ENCODE results near the gene UNC80.
A peak's percentile ranks its signal among the peaks of the same experiment; 100 is the strongest.

UNC80 gene

GRCh38 chr2:209977386-209978239, 206.0 kb downstream of the UNC80 start:
- Histone ChIP-seq H3K4me1 (ENCODE audit: low read length) (no peaks in the 10 kb centered on the region), H3K4me2 (ENCODE audit: low read depth, low read length) (no peak overlapping the region), H3K4me3 (ENCODE audit: low read length) (no peak overlapping the region), H3K9me3 (replicated peaks; ENCODE audit: insufficient read depth, low read length) (no peaks in the 10 kb centered on the region), H3F3A (ENCODE audit: insufficient read depth, low read length) (no peaks in the 10 kb centered on the region), H3K9me2 (replicated peaks; ENCODE audit: insufficient read depth, low read length) (no peaks in the 10 kb centered on the region), H3K79me2 (ENCODE audit: low read length) (no peaks in the 10 kb centered on the region), H3K9ac (ENCODE audit: low read length) (no peak overlapping the region), H3K27ac (ENCODE audit: low read length) (no peak overlapping the region), H4K20me1 (ENCODE audit: insufficient read depth, low read length) (no peaks in the 10 kb centered on the region), H3K27me3 (replicated peaks; ENCODE audit: insufficient read depth, low read length) (no peaks in the 10 kb centered on the region), H2AFZ (ENCODE audit: low read length) (no peak overlapping the region), H3K36me3 (replicated peaks; ENCODE audit: insufficient read depth, low read length) (no peaks in the 10 kb centered on the region)
- TF ChIP-seq CTCF (IDR thresholded peaks at IDR 0.05; ENCODE audit: low read length), result peak; percentile 62
- TF ChIP-seq EZH2 (optimal IDR thresholded peaks at IDR 0.05; ENCODE audit: low read depth, low read length), result no peak
- DNase-seq, result peak; percentile 46

GRCh38 chr2:209984291-209984690, 212.7 kb downstream of the UNC80 start:
- Histone ChIP-seq H3K9me2 (replicated peaks; ENCODE audit: insufficient read depth, low read length) (no peaks in the 10 kb centered on the region), H3K27me3 (replicated peaks; ENCODE audit: insufficient read depth, low read length) (no peaks in the 10 kb centered on the region), H3K9ac (ENCODE audit: low read length) (no peak overlapping the region), H3K27ac (ENCODE audit: low read length) (no peak overlapping the region), H3F3A (ENCODE audit: insufficient read depth, low read length) (peaks cover 4% of the 10 kb centered on the region; the same call in 1 of the 2 replicates), H3K36me3 (replicated peaks; ENCODE audit: insufficient read depth, low read length) (no peaks in the 10 kb centered on the region), H2AFZ (ENCODE audit: low read length) (peak overlapping the region; percentile 43), H3K4me2 (ENCODE audit: low read depth, low read length) (peak overlapping the region; percentile 47), H3K79me2 (ENCODE audit: low read length) (no peaks in the 10 kb centered on the region), H3K4me1 (ENCODE audit: low read length) (peaks cover 12% of the 10 kb centered on the region; the same call in 1 of the 2 replicates), H3K9me3 (replicated peaks; ENCODE audit: insufficient read depth, low read length) (no peaks in the 10 kb centered on the region), H4K20me1 (ENCODE audit: insufficient read depth, low read length) (no peaks in the 10 kb centered on the region), H3K4me3 (ENCODE audit: low read length) (peak overlapping the region; percentile 15; the same call in 1 of the 2 replicates)
- DNase-seq, result peak; percentile 58
- no peak for TF ChIP-seq EZH2 (optimal IDR thresholded peaks at IDR 0.05; ENCODE audit: low read depth, low read length)
- no peak for TF ChIP-seq CTCF (IDR thresholded peaks at IDR 0.05; ENCODE audit: low read length)
- no peak for TF ChIP-seq EZH2phosphoT487 (IDR thresholded peaks at IDR 0.05; ENCODE audit: low read length)

GRCh38 chr2:209985874-209986273, 214.2 kb downstream of the UNC80 start:
- Histone ChIP-seq H3K36me3 (replicated peaks; ENCODE audit: insufficient read depth, low read length) (no peaks in the 10 kb centered on the region), H3K79me2 (ENCODE audit: low read length) (no peaks in the 10 kb centered on the region), H3K9ac (ENCODE audit: low read length) (no peak overlapping the region), H3K9me3 (replicated peaks; ENCODE audit: insufficient read depth, low read length) (no peaks in the 10 kb centered on the region), H3F3A (ENCODE audit: insufficient read depth, low read length) (peaks cover 4% of the 10 kb centered on the region; the same call in 1 of the 2 replicates), H3K4me1 (ENCODE audit: low read length) (peaks cover 12% of the 10 kb centered on the region; the same call in 1 of the 2 replicates), H3K4me2 (ENCODE audit: low read depth, low read length) (no peak overlapping the region), H2AFZ (ENCODE audit: low read length) (no peak overlapping the region), H3K9me2 (replicated peaks; ENCODE audit: insufficient read depth, low read length) (no peaks in the 10 kb centered on the region), H3K27ac (ENCODE audit: low read length) (no peak overlapping the region), H4K20me1 (ENCODE audit: insufficient read depth, low read length) (no peaks in the 10 kb centered on the region), H3K4me3 (ENCODE audit: low read length) (no peak overlapping the region), H3K27me3 (replicated peaks; ENCODE audit: insufficient read depth, low read length) (no peaks in the 10 kb centered on the region)
- no peak for DNase-seq
- TF ChIP-seq EZH2 (optimal IDR thresholded peaks at IDR 0.05; ENCODE audit: low read depth, low read length) (no peak), CTCF (IDR thresholded peaks at IDR 0.05; ENCODE audit: low read length) (no peak), EZH2phosphoT487 (IDR thresholded peaks at IDR 0.05; ENCODE audit: low read length) (no peak)

Measured in MM.1S (cell line).